Left forelimb (tissue), 1 donor: Measurements from ENCODE around the gene PITPNM1.
"Not testable (repeated sequence)": the region's sequence is repeated elsewhere in the genome, so short reads cannot be mapped to it uniquely, and the experiment has no call there.

Experiments used
- DNase-seq: peaks from one replicate; pipeline ENCODE4 v3.0.0-alpha.2; 2018; ENCODE audit warnings: low spot score

PITPNM1 gene

DNA sequence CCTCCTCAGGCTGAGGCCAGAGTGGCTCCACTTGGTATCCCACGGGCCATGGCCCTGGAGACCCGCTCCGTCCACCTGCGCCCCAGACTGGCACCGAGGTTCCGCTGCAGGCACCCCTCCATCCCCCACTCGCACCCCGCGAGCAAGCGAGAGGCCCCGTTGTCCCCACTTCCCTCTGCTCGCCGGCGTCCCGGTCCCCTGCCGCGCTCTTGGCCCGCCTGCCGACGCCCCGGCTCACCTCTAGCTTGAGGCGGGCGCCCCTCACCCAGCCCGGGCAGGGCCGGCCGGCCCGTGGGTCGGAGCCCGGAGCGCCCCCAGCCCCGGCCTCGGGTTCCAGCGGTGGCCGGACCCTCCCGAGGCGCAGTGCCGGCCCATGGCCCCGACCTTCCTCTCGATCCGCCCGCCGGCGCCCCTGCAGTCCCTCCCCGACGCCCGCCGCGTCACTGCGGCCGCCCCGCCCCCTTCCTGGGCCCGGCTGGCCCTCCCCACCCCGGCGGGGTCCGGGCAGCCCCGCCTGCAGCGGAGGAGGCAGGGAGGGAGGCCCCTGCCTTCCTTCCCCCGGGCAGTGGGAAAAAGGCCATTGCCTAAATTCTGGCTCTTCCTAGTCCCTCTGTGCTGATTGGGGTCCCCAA, at the start of gene PITPNM1:
PITPNM1 (minus strand) TSS at position 414 of the 632 bp plus-strand sequence. CDS start 1,183 bp downstream, outside the sequence.
- DNase-seq: peak; percentile 83

- not testable (repeated sequence) for DNase-seq
Observed at GRCh38 chr11:67551697-67552096, 46.5 kb upstream of the PITPNM1 start.

- no peak for DNase-seq
Observed at GRCh38 chr11:67551127-67551526, 46.0 kb upstream of the PITPNM1 start.

GRCh38 chr11:67548555-67549110, 43.5 kb upstream of the PITPNM1 start:
- no peak for DNase-seq

GRCh38 chr11:67548112-67548511, 42.9 kb upstream of the PITPNM1 start:
- DNase-seq: not testable (repeated sequence)

DNA sequence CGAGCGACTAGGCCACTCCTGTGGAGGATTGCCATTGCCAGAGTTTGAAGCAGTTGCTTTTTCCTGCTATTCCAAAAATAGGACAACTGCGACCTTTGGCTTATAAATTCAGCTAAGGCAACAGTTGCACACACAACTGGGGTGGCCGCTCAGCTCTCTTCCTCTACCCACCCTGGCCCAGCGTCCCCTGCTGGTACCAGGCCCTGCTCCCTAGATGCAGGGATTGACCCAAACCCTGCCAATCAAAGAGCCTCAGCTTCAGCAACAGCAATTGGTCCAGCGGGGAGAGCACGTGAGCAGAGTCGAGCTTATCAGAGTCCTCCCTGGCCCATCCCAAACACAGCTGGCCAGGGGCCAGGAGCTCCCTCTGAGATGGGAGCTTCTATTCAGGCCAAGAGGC, 40.1 kb upstream of the PITPNM1 start:
- DNase-seq: no peak

- DNase-seq: no peak
Observed at GRCh38 chr11:67544616-67545242, 39.6 kb upstream of the PITPNM1 start.

DNA sequence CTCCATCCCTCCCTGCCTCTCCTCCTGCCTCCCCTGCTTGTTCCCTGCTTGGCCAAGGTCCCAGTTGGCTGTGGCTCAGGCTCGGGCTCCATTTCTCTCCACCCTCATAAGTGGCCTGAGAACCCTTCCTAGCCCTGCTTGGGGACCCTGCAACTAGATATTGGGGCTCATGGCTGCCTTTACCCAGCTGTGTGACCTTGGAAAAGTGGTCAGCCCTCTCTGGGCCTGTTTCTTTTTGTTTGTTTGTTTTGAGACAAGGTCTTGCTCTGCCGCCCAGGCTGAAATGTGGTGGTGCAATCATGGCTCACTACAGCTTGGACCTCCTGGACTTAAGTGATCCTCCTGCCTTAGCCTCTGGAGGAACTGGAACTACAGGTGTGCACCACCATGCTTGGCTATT, 38.4 kb upstream of the PITPNM1 start:
- DNase-seq: no peak

GRCh38 chr11:67542971-67543370, 37.8 kb upstream of the PITPNM1 start:
- no peak for DNase-seq

GRCh38 chr11:67542169-67542568, 37.0 kb upstream of the PITPNM1 start:
- no peak for DNase-seq

DNA sequence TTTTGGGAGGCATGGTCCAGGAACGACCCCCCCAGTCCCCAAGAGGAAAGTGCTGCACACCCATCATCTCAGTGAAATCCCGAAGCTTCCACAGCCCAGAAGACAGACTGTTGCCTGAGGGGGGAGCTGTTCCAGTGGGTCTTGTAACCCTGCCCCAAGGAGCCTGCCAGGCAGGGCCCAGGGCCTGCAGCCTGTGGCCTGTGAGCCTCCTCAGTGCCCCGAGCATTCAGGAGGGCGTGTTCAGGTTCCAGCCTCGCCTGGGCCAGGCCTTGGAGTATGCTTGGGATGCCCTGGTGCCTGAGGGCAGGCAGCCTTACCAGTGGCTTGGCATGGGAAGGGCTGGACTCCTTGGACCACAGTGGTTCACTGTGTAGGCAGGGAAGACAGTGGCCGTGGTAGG, 36.0 kb upstream of the PITPNM1 start:
- DNase-seq: no peak

DNA sequence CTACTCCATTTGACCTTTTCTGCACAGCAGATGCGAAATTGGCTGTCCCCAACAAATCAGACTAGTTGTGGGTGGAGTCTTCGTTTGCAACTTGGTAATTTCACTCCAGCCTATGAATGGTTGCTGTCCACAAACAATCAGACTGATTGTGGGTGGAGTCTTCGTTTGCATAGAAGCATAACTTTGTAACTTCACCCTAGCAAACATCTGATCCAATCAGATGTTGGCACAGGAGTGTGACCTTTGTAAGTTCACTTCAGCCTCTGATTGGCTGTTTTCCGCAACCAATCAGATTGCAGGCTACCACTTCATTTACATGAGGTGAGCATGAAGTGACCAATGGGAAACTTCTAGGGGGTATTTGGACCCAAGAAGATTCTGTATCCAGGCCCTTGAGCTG, 34.4 kb upstream of the PITPNM1 start:
- no peak for DNase-seq

GRCh38 chr11:67538823-67539505, 33.8 kb upstream of the PITPNM1 start:
- DNase-seq: no peak

DNA sequence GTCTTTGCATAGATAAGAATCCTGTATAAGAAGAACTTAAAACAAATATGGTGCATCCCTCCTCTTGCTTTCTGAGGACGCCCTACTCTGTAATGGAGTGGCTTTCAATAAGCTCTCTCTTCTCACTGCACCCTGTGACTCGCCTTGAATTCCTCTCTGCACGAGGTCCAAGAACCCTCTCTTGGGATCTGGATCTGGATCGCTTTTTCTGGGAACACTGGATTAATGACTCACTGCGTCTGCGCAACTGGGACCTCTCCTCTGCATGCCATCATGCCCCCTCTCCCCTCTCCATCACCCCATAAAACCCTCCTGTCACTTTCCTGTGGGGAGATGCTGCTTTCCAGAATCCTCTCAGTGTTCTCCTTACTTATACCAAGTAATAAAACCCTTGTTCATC, 33.1 kb upstream of the PITPNM1 start:
- DNase-seq: no peak

- no peak for DNase-seq
Observed at GRCh38 chr11:67535561-67535960, 30.4 kb upstream of the PITPNM1 start.

DNA sequence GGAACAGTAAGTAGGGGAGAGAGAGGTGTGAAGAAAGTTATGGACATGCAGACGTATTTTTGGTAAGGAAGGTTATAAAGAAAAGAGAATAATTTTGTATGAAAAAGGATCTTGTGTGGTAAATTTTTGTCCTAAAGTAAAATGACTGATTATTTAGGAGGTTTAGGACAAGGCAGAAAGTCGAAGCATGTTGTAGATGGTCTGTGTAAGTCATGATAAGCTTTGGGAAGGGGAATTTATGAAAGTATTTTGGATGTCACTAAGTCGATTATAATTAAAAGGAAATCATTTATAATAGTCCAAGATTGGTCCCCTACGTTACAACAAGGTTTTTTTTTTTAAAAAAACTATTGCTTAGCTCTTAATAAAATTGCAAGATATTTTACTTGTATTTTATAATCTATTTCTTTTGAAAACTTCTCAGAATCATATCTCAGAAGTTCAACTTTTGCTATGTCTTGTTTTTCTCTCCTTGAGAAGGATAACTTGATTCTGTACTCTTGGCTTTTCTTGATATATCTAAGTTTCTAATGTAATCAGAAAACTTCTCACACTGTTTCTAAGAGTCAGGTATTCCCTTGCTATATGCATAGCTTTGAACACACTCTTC, 29.0 kb upstream of the PITPNM1 start:
- no peak for DNase-seq

DNA sequence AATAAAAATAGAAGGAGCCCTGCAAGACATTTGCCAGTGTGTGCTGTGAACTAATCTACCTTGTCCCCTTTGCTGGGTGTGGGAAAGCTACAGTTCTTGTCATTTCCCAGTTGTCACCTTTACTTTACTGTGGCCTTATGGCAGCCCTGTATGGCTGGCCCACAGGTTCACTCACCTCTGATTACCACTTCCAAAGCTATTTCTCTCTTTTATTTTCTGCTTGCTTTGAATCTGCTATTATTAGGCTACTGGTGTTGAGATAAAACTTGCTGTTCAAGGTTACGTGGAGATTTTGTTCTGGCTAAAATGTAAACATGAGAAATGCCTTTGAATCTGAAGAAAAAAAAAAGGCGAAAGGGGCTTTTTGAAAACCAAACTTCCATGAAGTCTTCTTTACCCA, 27.7 kb upstream of the PITPNM1 start:
- DNase-seq: no peak

DNA sequence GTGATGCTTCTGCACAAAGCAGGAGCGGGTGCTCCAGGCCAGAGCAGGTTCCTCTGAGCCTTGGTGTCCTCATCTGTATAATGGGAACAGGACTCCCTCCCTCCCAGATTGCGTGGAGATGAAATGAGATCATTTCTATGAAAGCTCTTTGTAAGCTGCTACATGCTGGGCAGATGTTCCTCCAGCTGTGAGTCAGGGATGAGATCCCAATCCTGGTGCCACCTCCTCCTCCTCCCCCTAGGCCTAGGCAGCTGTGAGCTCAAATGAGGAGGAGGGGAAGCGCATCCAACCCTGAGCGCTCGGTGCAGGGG, 25.1 kb upstream of the PITPNM1 start:
- no peak for DNase-seq

- DNase-seq: no peak
Observed at GRCh38 chr11:67528376-67528775, 23.2 kb upstream of the PITPNM1 start.

DNA sequence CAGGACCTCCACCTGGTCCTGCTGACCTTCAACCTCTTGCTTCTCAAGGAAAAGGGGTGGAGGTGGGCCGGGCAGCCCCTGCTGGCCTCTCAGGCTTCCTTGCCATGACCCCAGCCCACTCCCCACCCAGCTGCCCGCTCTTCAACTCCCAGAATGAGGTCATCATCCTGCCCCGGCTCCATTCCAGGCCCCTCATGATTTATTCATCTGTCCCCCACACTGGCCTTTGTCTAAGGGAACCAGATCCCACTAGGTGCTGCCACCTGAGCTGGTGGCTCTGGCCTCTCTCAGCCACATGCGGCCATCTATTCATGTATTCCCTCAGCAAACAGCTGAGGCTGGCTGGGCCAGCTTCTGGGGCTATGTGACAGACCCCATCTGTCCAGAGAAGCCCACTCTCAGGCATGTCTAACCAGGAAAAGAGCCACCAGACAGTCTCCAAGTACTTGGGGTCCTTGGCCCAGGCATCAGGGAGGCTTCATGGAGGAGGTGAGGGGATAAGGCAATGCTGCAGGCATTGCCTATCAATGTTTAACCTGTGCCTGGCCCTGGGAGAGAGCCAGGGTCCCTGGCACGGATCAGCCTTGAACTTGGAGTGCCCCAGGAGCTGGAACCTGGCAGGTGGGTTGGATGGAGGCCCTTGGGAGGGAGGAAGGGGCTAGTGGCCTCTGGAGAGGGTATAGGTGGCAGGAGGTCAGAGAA, 20.3 kb upstream of the PITPNM1 start:
- no peak for DNase-seq

- DNase-seq: no peak
Observed at GRCh38 chr11:67524480-67524808, 19.3 kb upstream of the PITPNM1 start.
